HG02938 (cell line): ENCODE results near the gene PIGB.
A peak's percentile ranks its signal among the peaks of the same experiment; 100 is the strongest.
"Not testable (repeated sequence)": the region's sequence is repeated elsewhere in the genome, so short reads cannot be mapped to it uniquely, and the experiment has no call there.

Source experiments
- ATAC-seq: cut with Tn5 transposase; IDR thresholded peaks from one replicate; pipeline ENCODE4 v1.9.1; 2021; ENCODE audit warnings: mild to moderate bottlenecking, moderate library complexity; ENCODE audit not compliant: unreplicated experiment

The PIGB gene

DNA sequence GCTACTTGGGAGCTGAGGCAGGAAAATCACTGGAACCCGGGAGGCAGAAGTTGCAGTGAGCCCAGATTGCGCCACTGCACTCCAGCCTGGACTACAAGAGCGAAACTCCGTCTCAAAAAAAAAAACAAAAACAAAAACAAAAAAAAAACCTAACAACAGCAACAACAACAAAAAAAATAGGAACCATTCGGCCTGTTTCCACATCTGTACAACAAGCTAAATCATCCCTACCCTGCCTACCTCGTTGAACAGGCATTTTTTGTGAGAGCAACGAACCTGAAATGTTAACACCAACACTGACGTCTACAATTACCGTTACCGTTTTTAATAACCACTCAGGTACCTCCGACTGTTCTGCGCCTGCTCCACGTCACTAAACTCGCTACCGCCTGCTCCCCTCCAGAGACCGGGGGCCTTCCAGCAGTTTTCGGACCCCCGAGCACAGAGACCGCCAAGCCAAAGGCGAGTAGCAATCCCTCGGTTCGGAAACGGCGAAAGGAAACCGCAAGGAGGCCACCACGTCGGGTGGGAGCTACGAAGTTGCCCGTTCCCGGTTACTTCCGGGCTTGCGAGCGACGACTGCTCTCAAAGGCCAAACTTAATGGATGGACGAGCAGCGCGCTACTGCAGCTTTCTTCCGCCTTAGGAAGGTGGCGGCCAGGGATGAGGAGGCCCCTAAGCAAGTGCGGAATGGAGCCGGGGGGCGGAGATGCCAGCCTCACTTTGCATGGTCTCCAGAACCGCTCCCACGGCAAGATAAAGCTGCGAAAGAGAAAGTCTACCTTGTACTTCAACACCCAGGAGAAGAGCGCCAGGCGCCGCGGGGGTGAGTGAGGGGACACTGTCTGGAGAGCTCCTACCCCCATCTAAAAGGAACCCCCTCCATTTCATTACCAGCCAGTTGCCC lies at the start of gene PIGB, which contains the start of gene PIGBOS1:
Gene PIGB (plus strand): TSS at position 635 of the 907 bp plus-strand sequence. CDS start 29 bp downstream, at position 664.
Gene PIGBOS1 (minus strand): TSS at position 536 of the 907 bp plus-strand sequence. CDS start 1,331 bp downstream, outside the sequence.
- ATAC-seq: peak; percentile 83

DNA sequence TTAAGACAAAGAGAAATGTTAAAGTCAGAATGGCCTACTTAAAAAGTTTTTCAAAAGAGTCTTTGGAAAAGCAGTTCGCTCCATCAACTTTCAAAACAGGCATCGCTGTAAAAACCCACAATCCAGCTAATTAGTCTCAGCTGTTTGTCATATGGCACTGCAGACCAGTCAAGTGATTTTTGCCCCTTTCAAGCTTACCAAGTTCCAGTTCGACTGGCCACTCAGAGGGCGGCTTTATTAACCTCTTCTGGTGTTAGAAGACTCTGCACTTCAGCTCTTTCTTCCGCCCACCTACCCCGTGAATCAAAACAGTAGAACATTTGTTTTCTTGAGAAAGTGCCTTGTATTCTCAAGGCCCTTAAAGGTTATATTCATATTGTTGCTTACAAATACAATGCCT lies 48.7 kb upstream of the PIGB start:
- ATAC-seq: no peak

DNA sequence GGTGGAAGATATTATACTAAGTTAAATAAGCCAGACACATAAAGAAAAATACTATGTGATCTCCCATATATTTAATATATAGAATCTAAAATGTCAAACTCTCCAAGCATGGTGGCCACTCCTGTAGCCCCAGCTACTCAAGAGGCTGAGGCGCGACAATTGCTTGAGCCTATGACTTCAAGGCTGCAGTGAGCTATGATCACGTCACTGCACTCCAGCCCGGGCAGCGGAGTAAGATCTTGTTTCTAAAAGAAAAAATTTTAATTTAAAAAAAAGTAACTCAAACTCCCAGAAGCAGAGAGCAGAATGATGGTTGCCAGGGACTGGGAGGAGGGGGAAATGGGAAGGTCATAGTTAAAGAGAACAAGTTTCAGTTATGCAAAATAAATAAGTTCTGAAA lies 42.7 kb upstream of the PIGB start:
- ATAC-seq: no peak

DNA sequence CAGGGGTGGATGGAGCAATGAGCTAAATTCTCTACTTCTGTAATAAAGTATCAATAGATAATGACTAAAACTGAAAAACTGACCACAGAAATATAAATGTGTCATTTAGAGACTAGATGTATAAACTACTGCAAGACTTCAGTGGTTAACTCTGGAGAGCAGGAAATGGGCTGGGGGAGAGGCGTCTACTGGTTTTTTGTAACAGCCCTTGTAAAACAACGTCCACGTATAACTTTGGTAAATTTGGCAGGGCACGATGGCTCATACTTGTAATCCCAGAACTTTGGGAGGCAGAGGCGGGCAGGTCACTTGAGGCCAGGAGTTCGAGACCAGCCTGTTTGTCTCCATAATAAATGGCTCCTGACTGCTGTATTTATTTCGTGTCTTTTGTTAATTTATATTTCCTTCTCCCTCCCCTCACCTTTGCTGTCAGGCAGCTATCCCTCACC lies 41.9 kb upstream of the PIGB start:
- ATAC-seq: peak; percentile 57

DNA sequence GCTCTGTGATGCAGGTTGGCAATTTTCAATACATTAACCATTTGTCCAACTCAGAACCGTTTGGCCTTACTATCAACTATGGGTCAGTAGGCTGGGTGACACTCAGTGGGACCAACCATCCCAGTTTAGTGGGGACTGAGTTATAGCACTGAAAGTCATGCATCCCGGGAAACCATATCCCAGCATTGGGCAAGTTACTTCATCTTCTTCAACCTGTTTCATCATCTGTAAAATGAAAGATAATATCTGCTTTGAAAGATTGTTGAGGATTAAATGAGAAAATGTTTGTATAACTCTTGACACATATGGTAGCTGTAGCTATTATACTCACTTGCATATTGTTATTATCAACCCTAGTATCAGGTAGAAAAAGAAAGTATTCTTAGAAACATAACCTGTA lies 41.3 kb upstream of the PIGB start:
- ATAC-seq: no peak

DNA sequence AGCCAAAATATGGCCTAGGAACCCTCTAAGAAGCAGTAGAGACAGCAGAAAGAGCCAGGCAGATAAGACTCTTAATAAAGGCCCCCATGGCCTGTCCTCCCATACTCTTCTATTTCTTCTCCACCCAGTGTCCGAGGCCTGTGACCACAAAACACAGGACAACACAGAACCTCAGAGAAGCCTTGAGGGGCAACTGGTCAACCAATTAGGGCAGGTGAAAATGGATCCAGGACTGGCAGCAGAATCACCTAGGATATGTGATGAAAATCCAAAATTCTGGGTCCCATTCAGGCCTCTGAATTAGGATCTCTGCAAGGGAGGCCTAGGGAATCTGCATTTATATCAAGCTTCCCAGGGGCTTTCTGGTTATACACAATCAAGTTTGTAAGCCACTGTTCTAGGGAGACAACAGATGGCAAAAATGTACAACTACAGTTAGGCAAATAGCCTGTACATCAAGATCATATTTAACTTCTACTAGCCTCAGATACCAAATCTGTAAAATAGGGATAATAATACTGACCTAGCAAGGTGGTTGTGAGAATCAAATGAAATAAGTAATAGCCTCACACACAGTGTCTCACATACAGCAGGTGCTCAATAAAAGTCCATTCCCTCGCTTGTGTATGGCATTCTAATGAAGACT lies 39.8 kb upstream of the PIGB start:
- ATAC-seq: no peak

DNA sequence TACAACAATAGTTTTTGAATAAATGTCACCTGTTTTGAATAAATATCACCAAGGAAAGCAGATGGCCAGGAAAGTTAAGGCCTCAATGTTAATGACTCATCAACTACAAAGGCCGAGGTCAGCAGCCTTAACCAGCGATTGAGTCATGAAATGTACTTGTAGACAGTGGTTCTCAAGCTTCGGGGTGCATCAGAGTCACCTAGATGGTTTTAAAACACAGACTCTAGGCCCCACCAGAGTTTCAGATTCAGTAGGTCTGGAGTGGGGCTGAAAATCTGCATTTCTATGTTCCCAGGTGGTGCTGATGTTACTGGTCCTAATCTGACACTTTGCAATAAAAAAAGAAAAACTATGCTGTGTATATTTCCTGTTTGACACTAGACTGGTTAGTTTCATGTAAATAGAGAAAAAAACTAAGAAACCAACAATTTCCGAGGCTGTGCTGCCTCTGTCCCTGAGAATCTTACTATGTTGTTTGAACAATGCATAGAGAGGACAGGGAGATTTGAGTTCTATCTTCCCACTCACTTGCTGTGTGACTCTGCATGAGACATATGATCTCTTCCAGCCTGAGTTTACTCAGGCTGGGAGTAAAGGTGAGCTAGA lies 39.2 kb upstream of the PIGB start:
- ATAC-seq: peak; percentile 83

DNA sequence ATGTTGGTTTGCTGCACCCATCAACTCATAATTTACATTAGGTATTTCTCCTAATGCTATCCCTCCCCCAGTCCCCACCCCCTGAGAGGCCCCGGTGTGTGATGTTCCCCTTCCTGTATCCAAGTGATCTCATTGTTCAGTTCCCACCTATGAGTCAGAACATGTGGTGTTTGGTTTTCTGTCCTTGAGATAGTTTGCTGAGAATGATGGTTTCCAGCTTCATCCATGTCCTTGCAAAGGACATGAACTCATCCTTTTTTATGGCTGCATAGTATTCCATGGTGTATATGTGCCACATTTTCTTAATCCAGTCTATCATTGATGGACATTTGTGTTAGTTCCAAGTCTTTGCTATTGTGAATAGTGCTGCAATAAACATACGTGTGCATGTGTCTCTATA lies 38.4 kb upstream of the PIGB start:
- ATAC-seq: not testable (repeated sequence)

DNA sequence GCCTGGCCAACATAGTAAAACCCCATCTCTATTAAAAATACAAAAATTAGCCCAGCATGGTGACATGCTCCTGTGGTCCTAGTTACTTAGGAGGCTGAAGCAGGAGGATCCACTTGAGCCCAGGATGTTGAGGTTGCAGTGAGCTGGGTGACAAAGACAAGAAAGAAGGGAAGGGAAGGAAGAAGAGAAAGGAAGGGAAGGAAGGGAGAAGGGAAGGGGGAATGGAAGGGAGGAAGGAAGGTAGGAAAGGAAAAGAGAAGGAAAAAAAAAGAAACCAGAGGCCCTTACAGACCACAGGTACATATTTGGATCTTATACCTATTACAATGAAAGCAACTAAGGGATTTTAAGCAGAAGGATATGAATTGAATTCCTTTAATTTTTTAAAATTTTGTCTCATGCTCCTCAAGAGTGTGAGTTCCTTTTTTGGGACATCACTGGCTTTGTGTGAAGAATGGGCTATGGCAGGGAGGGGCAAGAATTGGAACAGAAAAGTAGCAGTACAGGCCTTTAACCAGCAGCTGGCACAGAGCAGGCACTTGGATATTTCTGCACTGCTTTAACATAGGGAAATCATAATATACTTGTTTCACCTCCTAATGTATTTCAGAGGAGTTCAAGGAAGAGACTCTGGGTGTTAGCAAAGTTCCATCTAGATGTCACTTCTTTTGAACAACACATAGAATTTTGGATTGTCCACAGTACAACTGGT lies 37.3 kb upstream of the PIGB start:
- ATAC-seq: no peak

DNA sequence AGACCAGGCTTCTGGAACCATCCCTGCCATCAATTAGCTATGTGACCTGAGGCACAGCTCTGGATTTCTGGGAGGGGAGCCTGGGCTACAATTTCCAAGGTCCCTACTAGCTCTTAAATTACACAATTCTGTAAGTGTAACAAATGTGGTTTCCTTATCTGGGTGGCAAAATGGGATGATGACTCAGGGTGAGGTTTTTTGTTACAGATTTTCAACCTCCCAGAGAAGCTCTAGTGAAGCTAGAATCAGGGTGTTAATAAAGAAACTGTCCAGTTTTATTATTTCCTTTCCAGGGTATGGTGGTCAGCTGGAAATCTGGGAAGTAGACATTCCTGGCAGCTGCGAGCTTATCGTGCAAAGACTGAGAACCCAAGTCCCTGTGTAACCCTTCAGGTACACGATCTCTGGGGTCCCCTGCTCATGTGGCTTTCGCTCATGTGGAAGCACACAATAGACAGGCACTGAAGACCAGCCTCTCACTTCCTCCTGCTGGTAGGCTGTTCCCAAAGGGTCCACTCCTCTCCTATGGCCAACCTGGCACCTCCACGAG lies 36.7 kb upstream of the PIGB start:
- no peak for ATAC-seq

DNA sequence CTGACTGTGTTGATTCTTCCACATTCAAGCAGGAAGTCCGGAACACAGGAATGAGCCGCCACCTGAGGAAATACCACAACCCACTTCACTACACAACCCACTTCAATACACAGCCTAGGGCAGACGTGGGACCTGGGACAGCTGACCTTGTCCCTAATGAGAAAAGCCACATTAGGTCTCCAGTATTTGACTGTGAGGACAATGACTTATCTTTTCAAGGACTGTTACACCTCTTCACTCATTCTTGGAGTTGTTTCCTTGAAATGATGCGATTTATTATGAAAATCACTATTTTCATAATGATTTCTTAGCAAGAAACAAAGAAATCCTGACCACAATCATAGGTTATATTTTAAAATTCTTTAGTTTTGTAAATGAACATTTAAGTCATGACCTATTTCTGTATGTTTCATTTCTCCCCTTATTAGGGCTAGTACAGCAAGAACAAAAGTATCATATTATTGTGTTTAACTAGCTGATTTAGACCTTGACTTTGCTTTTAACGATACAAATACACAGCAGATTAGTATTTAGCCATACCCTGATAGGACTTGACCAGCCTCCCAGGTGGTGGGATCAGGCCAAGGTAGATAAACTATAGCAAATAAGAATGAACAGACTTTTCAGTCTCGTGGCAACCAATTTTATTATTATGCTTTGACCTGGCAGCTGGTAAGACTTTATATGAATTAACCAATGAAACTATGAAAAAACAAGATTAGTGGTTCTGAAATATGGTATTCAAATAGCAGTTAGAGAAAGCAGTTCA lies 35.5 kb upstream of the PIGB start:
- ATAC-seq: no peak

DNA sequence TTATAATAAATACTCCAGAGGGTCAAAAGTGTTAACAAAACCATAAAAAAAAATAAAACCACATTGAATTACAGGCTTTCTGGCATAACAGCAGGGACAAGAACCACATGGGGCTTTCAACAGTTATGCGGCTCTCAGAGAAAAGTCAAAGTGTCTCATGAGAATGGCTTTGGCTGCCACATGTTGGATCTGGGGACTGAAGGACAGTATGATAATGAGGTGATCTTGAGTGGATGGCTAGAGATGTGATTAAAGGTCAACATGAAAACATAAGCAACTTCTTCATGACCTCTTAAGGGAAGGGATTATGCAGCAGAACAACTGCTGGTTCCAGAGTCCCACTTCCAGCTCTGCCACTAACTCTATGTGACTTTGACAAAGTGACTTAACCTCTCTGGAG lies 34.6 kb upstream of the PIGB start:
- ATAC-seq: no peak

DNA sequence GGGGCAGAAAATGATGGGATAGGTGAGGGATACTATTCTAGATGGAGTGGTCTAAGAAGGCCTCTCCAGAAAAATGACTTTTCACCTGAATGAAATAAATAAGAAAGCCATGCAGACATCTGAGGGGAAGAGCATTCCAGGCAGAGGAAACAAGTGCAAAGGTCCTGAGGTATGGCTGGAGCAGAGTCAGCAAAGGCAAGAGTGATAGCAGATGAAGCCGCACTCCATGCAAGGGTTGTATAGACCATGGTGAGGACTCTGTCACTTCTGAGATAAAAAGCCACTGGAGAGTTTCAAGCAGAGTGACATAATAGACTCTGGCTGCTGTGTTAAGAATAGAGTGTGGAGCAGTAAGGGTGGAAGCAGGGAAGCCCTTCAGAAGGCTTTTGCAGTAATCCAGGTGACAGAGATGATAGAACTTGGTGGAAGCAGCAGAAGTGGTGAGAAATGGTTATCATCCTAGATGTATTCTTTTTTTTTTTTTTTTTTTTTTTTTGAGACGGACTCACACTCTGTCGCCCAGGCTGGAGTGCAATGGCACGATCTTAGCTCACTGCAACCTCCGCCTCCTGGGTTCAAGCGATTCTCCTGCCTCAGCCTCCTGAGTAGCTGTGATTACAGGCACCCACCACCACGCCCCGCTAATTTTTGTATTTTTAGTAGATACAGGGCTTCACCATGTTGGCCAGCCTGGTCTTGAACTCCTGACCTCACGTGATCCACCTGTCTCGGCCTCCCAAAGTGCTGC lies 32.4 kb upstream of the PIGB start:
- ATAC-seq: not testable (repeated sequence)

DNA sequence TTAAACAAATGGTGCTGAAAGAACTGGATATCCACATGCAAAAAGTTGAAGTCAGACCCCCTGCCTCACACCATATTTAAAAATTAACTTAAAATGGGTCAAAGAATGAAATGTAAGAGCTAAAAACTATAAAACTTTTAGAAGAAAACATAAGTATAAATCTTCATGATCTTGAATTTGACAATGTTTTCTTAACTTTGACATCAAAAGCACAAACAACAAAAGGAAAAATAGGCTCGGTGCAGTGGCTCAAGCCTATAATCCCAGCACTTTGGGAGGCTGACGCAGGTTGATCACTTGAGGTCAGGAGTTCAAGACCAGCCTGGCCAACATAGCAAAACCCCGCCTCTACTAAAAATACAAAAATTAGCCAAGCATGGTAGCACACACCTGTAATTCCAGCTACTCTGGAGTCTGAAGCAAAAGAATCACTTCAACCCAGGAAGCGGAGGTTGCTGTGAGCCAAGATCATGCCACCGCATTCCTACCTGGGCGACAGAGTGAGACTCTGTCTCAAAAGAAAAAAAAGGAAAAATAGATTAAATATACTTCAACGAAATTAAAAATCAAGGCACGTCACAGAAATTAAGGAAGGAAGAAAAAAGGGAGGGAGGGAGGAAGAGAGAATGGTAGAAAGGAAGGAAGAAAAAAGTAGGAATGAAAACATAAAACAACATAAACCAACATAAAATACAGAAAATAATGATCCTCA lies 30.9 kb upstream of the PIGB start:
- ATAC-seq: no peak

DNA sequence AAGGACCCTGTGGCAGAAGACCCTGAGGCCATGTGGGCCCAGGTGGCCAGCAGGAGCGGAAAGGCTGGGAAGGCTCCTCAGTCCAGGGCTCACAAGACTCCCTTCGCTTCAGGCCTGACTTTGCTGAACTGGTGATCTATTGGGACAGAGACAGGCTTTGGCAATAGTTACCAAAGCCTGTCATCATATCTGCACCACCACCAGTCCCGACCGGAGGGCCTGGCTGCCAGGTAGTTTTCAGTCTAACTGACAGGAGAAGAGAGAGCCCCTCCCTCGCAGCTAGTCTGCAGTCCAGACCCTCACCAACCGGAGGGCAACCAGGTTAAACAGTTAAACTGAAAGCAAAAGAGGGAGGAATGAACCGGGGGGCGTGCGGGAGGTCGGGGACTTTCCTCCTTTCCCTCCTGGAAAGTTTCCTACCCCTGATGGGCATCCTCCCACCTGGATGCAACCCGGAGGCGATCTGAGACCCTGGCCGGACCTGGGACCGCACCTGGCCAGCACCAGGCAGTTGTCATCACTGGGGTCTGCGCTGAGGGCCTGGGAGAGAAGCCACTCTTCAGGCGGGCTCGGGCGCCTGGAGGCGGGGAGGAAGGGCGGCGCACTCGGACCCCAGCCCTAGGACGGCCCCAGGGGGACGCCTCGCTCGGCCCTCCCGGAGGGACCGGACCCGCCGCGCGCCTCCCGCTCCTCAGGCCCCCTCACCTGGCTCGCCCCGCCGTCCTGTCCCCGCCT lies 29.8 kb upstream of the PIGB start:
- peak; percentile 30 for ATAC-seq

DNA sequence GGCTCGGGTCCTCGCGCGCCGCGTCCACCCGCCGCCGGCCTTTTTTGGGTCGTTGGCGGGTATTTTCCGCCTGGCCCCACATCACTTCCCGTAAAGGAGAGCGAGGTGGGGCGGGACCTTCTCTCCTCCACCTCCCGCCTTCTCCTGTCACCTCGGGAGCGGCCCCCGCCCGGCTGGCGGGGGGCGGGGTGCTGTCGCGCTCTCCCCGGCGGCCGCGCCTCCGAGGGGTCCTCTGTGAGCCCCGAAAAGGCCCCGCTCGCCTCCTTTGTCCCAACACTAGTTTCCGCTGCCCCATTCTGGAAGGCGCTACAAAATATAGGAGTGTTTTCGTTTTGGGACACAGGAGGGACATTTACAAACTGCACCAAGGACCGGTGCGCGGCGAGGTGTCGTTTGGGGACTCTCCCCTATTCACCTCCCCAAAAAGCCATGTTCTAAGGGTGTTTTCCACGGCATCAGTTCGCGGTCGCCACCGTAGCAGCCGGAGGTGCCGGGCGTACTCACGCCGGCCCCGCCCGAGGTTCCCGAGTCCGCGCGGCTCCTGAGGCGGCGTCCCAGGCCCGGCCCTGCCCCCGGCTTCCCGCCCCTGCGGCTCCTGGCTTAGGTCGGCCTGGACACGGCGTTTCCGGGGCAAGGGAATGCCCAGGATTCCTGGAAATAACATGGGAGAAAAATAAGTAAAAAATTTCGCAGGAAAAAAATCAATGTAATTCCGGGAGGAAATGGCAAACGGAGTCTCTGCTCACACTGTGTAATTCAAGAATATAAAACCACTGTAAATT lies 29.1 kb upstream of the PIGB start, which contains the start of gene RAB27A:
Gene RAB27A (minus strand): TSS at position 68 of the 782 bp plus-strand sequence. CDS start 54,879 bp downstream, outside the sequence.
- ATAC-seq: peak; percentile 62

DNA sequence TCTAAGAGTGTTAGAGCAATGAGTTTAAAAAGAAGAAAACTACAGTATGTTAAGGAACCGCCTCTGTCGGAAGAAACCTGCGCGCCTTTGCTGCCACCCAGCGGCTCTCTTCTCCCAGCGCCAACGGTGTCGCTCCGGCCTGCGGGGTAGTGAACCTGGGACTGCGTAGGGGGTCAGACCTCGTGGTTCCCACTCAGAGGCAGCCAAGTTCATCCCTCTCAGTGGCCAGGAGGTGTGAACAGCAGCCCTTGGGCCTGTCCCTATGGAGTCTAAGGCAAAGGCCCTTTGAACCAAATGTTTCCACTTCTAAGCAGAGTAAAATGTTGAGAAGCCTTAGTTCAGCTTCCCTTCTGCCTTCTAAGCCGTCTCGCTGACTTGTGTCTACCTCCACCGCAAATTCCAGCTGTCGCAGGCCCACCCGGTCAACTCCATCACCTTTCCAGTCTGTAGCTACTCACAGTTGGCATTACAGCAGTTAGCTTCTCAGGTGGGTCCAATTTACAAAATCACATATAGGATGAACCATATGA lies 28.4 kb upstream of the PIGB start:
- ATAC-seq: peak; percentile 68
